GDM1 (cell line): ENCODE data around the gene IGSF9B.

Experiments used
- DNase-seq: peaks from one replicate; lab custom pipeline; 2025; lab: John Stamatoyannopoulos, UW

The IGSF9B gene

GRCh38 chr11:133919330-133920108, 37.2 kb downstream of the IGSF9B start:
- DNase-seq: no peak

DNA sequence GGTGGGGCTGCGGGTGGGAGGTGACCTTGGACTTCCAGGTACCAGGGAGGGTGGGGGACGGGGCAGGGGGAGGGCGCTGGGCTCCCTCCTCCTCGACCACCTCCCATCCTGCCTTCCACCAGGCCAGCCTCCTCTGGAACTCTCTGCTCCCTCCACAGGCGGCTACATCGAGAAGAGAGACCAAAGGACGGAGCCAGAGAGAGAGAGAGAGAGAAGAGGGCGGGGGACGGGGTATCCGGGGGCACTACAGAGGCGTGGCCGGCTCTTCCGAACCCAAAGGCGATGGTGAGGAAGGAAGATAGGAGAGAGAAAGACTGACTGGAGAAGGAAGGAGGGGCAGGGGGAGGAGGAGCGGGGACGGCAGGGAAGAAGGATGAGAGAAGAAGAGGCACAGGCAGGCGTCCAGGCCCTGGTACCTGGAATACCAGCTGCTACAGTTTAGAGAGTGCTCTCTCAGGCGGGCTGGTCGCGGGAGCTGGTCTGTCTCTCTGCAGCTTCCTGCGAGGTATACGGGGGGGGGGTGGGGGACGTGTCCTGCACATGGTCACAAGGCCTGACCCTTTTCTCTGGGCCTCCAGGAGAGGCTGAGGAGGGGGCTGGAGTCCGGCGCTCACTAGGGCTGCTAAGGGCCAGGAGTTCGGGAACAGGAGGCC, 38.0 kb downstream of the IGSF9B start:
- DNase-seq: no peak

DNA sequence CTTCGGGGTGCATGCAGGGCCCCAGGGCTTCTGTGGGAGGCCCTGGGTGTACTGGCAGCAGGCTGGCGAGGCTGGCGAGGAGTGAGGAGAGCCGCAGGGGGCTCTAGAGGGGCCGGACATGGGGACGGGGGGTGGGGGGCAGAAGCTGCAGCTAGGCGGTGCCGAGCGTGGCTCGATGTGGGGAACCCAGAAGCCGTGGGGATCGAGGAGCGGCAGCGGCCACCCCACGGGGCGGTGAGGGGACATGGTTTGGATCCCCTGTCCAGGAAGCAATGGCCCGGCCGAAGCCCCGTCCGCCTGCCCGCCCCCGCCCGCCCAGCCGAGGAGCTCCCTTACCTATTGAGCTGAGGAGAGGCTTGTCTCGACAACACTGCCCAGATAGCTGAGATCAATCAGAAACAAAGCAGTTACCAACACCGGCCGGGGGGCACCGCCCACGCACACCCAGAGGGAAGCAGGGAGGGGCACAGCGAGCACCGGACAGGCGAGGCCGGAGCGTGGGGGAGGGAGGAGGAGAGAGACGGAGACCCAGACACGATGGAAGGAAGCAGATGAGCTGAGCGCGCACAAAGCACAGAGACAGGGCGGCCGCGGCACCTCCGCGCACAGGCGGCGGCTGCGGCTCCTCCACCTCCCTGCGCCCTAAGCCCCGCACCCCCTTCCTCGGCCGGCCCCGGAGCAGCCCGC, 38.7 kb downstream of the IGSF9B start:
- DNase-seq: no peak

DNA sequence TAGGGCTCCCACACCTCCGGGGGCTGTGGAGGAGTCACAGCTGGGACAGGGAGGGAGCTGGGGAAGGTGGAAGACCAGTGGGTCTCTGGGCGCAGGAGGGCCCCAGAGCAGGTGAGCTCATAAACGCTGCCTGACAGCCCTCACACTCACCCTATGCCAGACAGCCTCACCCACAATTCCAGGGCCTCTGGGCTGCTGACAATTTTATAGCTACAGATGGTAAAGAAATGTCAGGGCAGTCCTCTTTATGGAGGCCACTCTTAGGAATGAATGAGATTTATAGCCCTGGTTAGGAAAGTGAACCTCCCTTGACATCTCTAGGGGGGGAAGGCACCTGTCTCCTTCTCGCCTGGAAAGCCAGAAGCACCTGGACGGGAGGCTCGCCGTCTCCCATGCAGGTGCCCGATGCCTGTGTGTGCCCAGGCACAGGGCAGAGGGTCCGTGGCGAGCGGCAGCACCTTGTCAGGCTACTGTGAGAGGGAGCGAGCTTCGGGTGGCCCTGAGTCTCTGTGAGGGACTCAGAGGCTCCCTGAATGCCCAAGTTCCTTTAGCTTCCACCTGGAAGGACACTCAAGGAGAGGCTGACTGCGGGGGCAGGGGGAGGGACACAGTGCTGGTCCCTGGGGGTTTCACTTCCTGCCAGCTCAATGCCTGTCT, 39.9 kb downstream of the IGSF9B start:
- DNase-seq: no peak

- DNase-seq: no peak
Observed at GRCh38 chr11:133913761-133914160, 43.0 kb downstream of the IGSF9B start.

- no peak for DNase-seq
Observed at GRCh38 chr11:133911171-133911570, 45.6 kb downstream of the IGSF9B start.

- no peak for DNase-seq
Observed at GRCh38 chr11:133910101-133910500, 46.7 kb downstream of the IGSF9B start.

DNA sequence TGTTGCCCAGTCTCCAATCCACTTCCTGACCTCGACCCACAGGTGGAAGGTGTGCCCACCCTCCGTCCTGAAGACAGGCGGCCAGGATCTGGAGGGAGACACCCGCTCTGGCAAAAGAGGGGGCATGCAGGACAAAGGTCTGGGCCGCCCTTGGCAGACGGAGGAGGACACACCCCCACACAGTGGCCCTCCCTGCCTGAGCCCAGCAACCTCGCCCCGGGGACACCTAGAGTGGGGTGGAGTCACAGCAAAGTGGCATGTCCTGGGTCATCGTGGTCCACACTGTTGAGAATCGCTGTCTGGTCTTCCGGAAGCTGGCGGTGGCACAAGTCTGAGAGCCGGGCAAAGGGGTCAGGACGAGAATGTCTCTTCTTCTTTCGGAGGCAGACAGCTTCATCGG, 47.9 kb downstream of the IGSF9B start:
- DNase-seq: no peak

GRCh38 chr11:133907841-133908241, 48.9 kb downstream of the IGSF9B start:
- DNase-seq: no peak

- no peak for DNase-seq
Observed at GRCh38 chr11:133907216-133907615, 49.6 kb downstream of the IGSF9B start.

DNA sequence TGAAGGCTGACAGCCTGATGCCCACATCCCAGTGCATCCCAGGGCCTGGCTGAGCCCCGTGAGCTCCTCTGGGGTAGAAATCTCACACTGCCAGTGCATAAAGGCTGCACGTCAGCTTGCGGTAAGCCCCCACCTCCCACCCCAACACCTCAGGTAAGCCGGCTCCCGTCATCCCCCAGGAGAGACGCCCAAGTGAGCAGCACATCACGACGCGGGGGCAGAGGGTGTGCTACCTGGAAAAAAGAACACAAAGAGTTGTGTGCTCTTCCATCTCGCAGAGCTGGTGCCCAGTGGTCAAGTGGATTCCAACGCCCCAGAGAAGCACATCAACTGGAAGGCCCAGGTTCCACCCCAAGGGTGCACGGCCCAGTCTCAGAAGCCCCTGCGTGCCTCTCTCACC, 50.0 kb downstream of the IGSF9B start:
- no peak for DNase-seq

- no peak for DNase-seq
Observed at GRCh38 chr11:133906241-133906640, 50.5 kb downstream of the IGSF9B start.

DNA sequence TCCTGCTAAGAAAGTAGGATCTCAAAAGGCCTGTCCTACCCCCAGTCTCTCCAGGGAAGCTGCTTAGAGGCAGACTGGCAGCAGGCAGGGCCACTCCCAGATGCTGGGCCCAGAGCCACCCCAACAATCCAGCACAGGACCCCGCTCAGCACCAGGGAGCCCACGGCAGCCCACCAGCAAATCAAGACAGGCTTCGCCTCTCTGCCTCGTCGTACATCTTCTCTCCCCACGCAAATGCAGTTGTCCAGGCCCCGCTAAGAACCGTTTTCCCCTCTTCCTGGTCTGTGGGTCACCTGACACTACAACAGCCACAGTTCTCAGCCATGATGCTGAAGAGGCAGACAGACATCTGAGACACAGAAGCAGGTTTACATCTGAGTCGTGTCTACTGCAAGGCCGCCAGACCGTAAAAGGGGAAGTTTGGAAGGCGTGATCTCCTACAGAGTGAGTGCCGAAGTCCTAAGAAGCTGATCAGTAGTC, 51.1 kb downstream of the IGSF9B start:
- no peak for DNase-seq

DNA sequence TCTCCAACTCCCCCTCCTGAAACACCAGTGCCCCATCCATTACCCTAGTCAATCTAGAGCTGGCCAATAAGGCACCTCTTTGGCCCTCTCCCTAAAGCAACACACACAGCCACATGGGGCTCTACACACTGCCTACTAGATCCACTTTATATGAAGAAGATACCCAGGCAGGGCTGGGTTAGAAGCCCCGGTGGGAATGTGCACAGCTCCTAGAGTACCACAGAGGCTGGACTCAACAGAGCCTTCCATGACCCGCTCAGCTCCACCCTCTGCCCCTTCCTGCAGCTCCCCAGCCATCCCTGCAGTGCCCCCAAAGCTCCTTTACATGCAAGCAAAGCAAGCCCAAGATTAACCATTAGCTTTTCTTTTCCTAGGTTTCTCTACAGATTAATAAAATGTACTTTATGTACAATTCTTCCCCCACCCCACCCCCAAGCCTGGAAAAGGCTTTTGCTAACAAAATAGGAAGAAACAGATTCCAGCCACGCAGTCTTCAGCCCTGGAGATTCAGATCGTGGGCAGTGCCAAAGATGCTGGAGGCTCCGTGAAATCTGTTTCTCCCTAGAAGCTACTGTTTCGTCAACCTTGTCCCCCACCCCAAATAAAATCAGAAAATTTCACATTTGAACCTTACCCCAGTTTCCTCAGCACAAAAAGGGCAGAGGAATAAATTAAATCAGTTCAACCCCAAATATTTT, 51.8 kb downstream of the IGSF9B start:
- no peak for DNase-seq

GRCh38 chr11:133903875-133904817, 52.6 kb downstream of the IGSF9B start:
- no peak for DNase-seq

GRCh38 chr11:133903056-133903455, 53.7 kb downstream of the IGSF9B start:
- DNase-seq: no peak

DNA sequence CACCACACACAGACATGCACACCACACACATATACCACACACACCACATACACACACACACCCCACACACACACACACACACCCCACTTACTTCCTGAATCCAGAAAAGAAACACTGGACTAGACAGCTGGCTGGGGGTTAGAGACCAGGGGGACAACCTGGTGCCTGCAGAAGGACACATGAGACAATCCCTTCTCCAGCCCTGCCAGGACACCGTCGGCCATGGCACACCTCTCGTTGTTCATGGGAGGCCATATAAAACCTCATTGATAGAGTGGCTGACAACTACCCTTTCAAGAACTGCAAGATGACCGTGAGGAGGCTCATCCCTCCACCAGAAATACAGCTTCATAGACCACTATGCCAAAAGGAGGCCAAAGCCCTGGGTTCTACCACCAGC, 54.3 kb downstream of the IGSF9B start:
- no peak for DNase-seq

- no peak for DNase-seq
Observed at GRCh38 chr11:133901999-133902398, 54.8 kb downstream of the IGSF9B start.

DNA sequence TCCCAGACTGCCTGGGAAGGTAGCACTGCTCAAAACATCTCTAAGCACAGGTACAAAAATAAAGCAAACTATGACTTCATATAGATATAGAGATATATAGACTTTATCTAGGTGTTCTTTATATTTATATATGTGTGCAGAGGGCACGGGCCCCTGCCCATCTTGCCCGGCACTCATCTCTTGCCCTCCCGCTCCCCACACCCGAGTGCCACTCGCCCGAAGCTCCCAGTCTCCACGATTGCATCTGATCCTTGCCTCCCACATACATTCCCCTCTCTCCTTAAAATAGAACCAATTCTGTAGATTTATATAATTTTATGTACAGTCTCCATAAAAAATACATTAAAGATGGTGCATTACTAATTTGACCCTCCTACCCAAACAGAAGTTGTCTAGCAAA, 55.5 kb downstream of the IGSF9B start:
- no peak for DNase-seq

- DNase-seq: no peak
Observed at GRCh38 chr11:133900176-133901105, 56.3 kb downstream of the IGSF9B start.
